HCT116 (cell line): ENCODE measurements around the gene EPHB4. TPM values are rescaled to one million over a fixed set of nuclear protein-coding genes. Genes with fewer than 3 reads are reported as not detected.

ENCODE experiments used
- ATAC-seq: fragments of 200-7000 bp; cut with Tn5 transposase; 2 replicates; pipeline ENCODE4 v1.9.1; 2020; ENCODE audit warnings: mild to moderate bottlenecking, moderate library complexity
- BruUV-seq: library from RNA; stranded (reverse); fragments of 400-500 nt; replicated peaks from 2 replicates; lab custom pipeline; 2021; lab: Mats Ljungman, UMichigan
- CTCF ChIA-PET: fragments of 300-600 bp; sonication (Branson Sonifier 250); formaldehyde crosslinking; loops from one replicate; lab custom pipeline; 2021; ENCODE audit warnings: antibody characterized with exemption; lab: Charles Lee
- POLR2A ChIA-PET: fragments of 300-600, 350-600 bp; sonication (Branson Sonifier 250); formaldehyde crosslinking; loops from one replicate; lab custom pipeline; 2021; ENCODE audit warnings: antibody characterized with exemption; lab: Charles Lee
- RAD21 ChIA-PET, 2 experiments: fragments of 300-600 bp; sonication (Branson Sonifier 250); formaldehyde crosslinking; loops; one replicate each; lab custom pipeline; 2023; ENCODE audit warnings: low total read pairs in 2 of 2; ENCODE audit not compliant: uncharacterized antibody in 2 of 2, unreplicated experiment in 2 of 2, low non-redundant PET in 1 of 2; lab: Charles Lee
- DNase-seq: peaks from one replicate; pipeline ENCODE4 v3.0.0-alpha.2; 2010; ENCODE audit warnings: low read depth, low spot score
- H2AFZ ChIP-seq: fragments of 200-600 bp; shearing (Covaris generic), sonication (generic); 2 replicates; pipeline ENCODE4 v1.6.1; 2017; ENCODE audit warnings: low read depth, mixed run types, mixed read lengths, antibody characterized with exemption, low read length; ENCODE audit not compliant: poor library complexity, severe bottlenecking
- H3K27ac ChIP-seq: 2 replicates; pipeline ENCODE4 v1.5.1; 2012; ENCODE audit warnings: low read depth, low read length
- H3K27me3 ChIP-seq: fragments of 200-600 bp; sonication (generic); 2 replicates; pipeline ENCODE4 v1.6.1; 2016; ENCODE audit warnings: mixed run types, low read length, mixed read lengths; ENCODE audit not compliant: insufficient read depth
- H3K36me3 ChIP-seq, 2 experiments: fragments of 200-500 bp in 1 of 2; fragments of 200-600 bp in 1 of 2; sonication (Bioruptor generic) in 1 of 2; sonication (generic) in 1 of 2; 2 replicates each; pipeline versions ENCODE4 v1.5.1 to v1.6.1; 2014 to 2016; ENCODE audit warnings: low read length in 2 of 2, inconsistent platforms in 1 of 2, mixed read lengths in 1 of 2, mixed run types in 1 of 2; ENCODE audit not compliant: insufficient read depth in 2 of 2, control insufficient read depth in 1 of 2
- H3K4me1 ChIP-seq, 2 experiments: fragments of 200-600 bp in 1 of 2; sonication (generic) in 1 of 2; 2 replicates each; pipeline versions ENCODE4 v1.5.1 to v1.6.1; 2012 to 2017; ENCODE audit warnings: low read length in 2 of 2, inconsistent platforms in 1 of 2, mild to moderate bottlenecking in 1 of 2, mixed read lengths in 1 of 2, mixed run types in 1 of 2, moderate library complexity in 1 of 2; ENCODE audit not compliant: insufficient read depth in 2 of 2, control insufficient read depth in 1 of 2
- H3K4me2 ChIP-seq: fragments of 200-600 bp; sonication (generic); 2 replicates; pipeline ENCODE4 v1.6.1; 2017; ENCODE audit warnings: mixed run types, low read length, mixed read lengths
- H3K4me3 ChIP-seq, 2 experiments: fragments of 200-600 bp in 1 of 2; sonication (generic) in 1 of 2; replicated peaks in 1 of 2; 2 replicates each; pipeline ENCODE4 v1.5.1; 2011 to 2016; ENCODE audit warnings: low read length in 2 of 2, control low read depth in 1 of 2, low read depth in 1 of 2, mild to moderate bottlenecking in 1 of 2, mixed read lengths in 1 of 2, mixed run types in 1 of 2
- H3K79me2 ChIP-seq: fragments of 200-600 bp; sonication (generic); 2 replicates; pipeline ENCODE4 v1.6.1; 2017; ENCODE audit warnings: mild to moderate bottlenecking, mixed run types, low read length, moderate library complexity, mixed read lengths; ENCODE audit not compliant: insufficient read depth
- H3K9ac ChIP-seq: fragments of 200-600 bp; sonication (generic); 2 replicates; pipeline ENCODE4 v1.6.1; 2016; ENCODE audit warnings: low read length, mixed read lengths
- H3K9me2 ChIP-seq: fragments of 200-600 bp; sonication (generic), shearing (Covaris generic); 2 replicates; pipeline ENCODE4 v1.6.1; 2017; ENCODE audit warnings: mixed run types, mild to moderate bottlenecking, moderate library complexity; ENCODE audit not compliant: insufficient read depth
- H3K9me3 ChIP-seq, 2 experiments: fragments of 200-500 bp in 1 of 2; fragments of 200-600 bp in 1 of 2; sonication (Bioruptor generic) in 1 of 2; sonication (generic) in 1 of 2; 2 replicates each; pipeline ENCODE4 v1.6.1; 2014 to 2017; ENCODE audit warnings: low read length in 2 of 2, mixed read lengths in 2 of 2, inconsistent platforms in 1 of 2, low read depth in 1 of 2, mild to moderate bottlenecking in 1 of 2, mixed run types in 1 of 2, moderate library complexity in 1 of 2; ENCODE audit not compliant: control insufficient read depth in 1 of 2, insufficient read depth in 1 of 2
- H4K20me1 ChIP-seq: fragments of 200-600 bp; sonication (generic), shearing (Covaris generic); 2 replicates; pipeline ENCODE4 v1.6.1; 2017; ENCODE audit warnings: mixed run types, mild to moderate bottlenecking, moderate library complexity; ENCODE audit not compliant: insufficient read depth
- EGR1 ChIP-seq: IDR thresholded peaks from 2 replicates; pipeline ENCODE4 v1.6.1; 2012; ENCODE audit warnings: low read depth
- ELF1 ChIP-seq: IDR thresholded peaks from 2 replicates; pipeline ENCODE4 v1.6.1; 2012; ENCODE audit warnings: low read depth, borderline replicate concordance
- EZH2 ChIP-seq: fragments of 200-600 bp; sonication (generic); IDR thresholded peaks from 2 replicates; pipeline ENCODE4 v1.6.1; 2017; ENCODE audit warnings: antibody characterized with exemption, mixed run types
- JUND ChIP-seq: IDR thresholded peaks from 2 replicates; pipeline ENCODE4 v1.6.1; 2012
- POLR2AphosphoS5 ChIP-seq: IDR thresholded peaks from 2 replicates; pipeline ENCODE4 v1.6.1; 2011; ENCODE audit warnings: mild to moderate bottlenecking, low read depth, low read length, moderate library complexity
- RAD21 ChIP-seq: IDR thresholded peaks from 2 replicates; pipeline ENCODE4 v1.6.1; 2012; ENCODE audit warnings: low read depth, mild to moderate bottlenecking
- SIN3A ChIP-seq: IDR thresholded peaks from 2 replicates; pipeline ENCODE4 v1.6.1; 2012; ENCODE audit warnings: low read depth
- SP1 ChIP-seq: IDR thresholded peaks from 2 replicates; pipeline ENCODE4 v1.6.1; 2012; ENCODE audit warnings: low read depth
- SRF ChIP-seq: IDR thresholded peaks from 2 replicates; pipeline ENCODE4 v1.6.1; 2012; ENCODE audit warnings: low read depth
- TCF7L2 ChIP-seq: IDR thresholded peaks from 2 replicates; pipeline ENCODE4 v1.7.0; 2011; ENCODE audit warnings: borderline replicate concordance, inconsistent platforms; ENCODE audit not compliant: insufficient read depth, insufficient read length; ENCODE audit errors: extremely low read depth
- YY1 ChIP-seq: IDR thresholded peaks from 2 replicates; pipeline ENCODE4 v1.6.1; 2011; ENCODE audit warnings: low read length, low read depth, moderate library complexity, mild to moderate bottlenecking; ENCODE audit not compliant: insufficient replicate concordance; ENCODE audit errors: extremely low read depth
- ZBTB33 ChIP-seq: IDR thresholded peaks from 2 replicates; pipeline ENCODE4 v1.6.1; 2011; ENCODE audit warnings: mild to moderate bottlenecking, low read length, moderate library complexity; ENCODE audit not compliant: insufficient replicate concordance; ENCODE audit errors: extremely low read depth
- ZFX ChIP-seq: fragments of 450-650 bp; IDR thresholded peaks from 2 replicates; pipeline ENCODE4 v1.6.1; 2017
- intact Hi-C: fragments of 100-400 bp; cut with micrococcal nuclease; formaldehyde crosslinking; loops from 2 replicates; pipeline ENCODE4 v1.10.0; 2022
- total RNA-seq: library from RNA; stranded (reverse); gene quantifications from one replicate; pipeline ENCODE4 v1.2.1, GENCODE V29; 2021; ENCODE audit not compliant: unreplicated experiment
- TF ChIP-seq, protein P1 (sequence below): IDR thresholded peaks from 2 replicates; pipeline ENCODE4 v1.6.1; 2012
- TF ChIP-seq, protein P2 (sequence below): IDR thresholded peaks from 2 replicates; pipeline ENCODE4 v1.6.1; 2012; ENCODE audit warnings: low read depth
- TF ChIP-seq, protein P3 (sequence below): IDR thresholded peaks from 2 replicates; pipeline ENCODE4 v1.6.1; 2012
- TF ChIP-seq, protein P4 (sequence below), 3 experiments: fragments of 200-600 bp in 1 of 3; sonication (generic) in 1 of 3; IDR thresholded peaks in 2 of 3; conservative IDR thresholded peaks in 1 of 3; 2 replicates each; pipeline ENCODE4 v1.5.1; 2012 to 2017; ENCODE audit warnings: low read depth in 2 of 3, low read length in 2 of 3, antibody characterized with exemption in 1 of 3, borderline replicate concordance in 1 of 3, control low read depth in 1 of 3, mild to moderate bottlenecking in 1 of 3, mixed read lengths in 1 of 3, mixed run types in 1 of 3, moderate library complexity in 1 of 3; ENCODE audit not compliant: insufficient read depth in 1 of 3

Gene EPHB4
- total RNA-seq, 1 experiment from 2014 or later: 61.1 TPM

DNA sequence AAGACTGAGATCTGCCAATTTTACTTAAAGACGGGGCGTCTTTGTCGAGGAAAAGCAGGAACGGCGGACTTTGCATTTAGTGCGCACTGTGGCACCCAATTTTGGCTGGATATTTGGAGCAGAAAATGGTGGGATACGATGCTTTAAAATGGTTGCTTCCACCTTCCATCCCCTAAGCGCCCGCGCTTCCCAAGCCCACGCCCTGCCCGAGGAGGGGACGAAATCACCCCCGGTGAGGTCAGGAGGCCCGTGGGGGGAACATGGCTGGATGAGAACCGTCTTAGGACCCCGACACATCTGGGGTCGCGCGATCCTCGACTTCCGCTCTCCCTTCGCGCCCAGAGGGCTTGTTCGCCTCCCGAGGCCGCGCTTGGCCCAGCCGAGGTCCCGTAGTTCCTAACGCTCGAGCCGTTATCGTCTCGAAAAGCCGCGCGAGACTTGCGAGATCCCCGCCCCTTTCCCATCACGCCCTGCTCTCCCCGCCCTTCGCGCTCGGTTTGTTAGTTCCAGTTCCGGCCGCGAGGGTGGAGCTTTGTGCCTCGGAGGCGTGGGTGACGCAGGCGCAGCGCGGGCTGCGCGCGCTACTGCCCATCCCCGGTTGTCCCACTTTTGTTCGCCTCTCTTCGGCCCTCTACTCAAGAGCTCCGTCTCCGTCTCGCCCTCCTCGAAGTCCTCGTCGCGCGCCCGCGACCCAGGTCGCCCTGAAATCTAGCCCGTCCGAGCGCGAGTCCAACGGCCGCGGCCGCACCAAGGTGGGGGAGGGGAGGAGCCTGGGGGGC lies 47.4 kb upstream of the EPHB4 start, which contains the start of gene SRRT:
TSS of gene SRRT (plus strand) at position 527 of the 779 bp plus-strand sequence. CDS start 488 bp downstream, outside the sequence.
- no peaks in the 10 kb centered on the region for H3K27me3 ChIP-seq
- DNase-seq (peak; percentile 96), ATAC-seq (peak; percentile 92)
- H4K20me1 ChIP-seq: peaks cover 15% of the 10 kb centered on the region; the same call in 1 of the 2 replicates
- H2AFZ ChIP-seq: no peak within 1 kb of the TSS
- H3K4me2 ChIP-seq: peak within 1 kb of the TSS; percentile 92
- ChIA-PET RAD21 (interaction anchor here (0.8 to 1.1 kb wide), 2 partner anchors 15 to 47 kb away, joined by 3 to 4 read pairs; partner anchors contain the start of genes EPHB4 (in 1 of the 2) and UFSP1 (in 1 of the 2)), CTCF (interaction anchor here (0.7 to 1.1 kb wide), 7 partner anchors 15 to 269 kb away, joined by 3 to 6 read pairs (median 4); partner anchors contain the start of genes POP7, SLC12A9 and UFSP1), POLR2A (interaction anchor here (0.6 to 2.4 kb wide), 15 partner anchors 8 to 446 kb away, joined by 3 to 31 read pairs (median 3); partner anchors contain the start of genes EPHB4, POP7, SERPINE1 and TRIP6)
- peak within 1 kb of the TSS; percentile 84 for H3K27ac ChIP-seq
- intact Hi-C loops: no loop called here
- H3K9me3 ChIP-seq: no peaks in the 10 kb centered on the region
- H3K79me2 ChIP-seq: peaks cover 72% of the 10 kb centered on the region
- H3K4me3 ChIP-seq: peak within 1 kb of the TSS; percentile 97 to 98
- H3K9me2 ChIP-seq: no peaks in the 10 kb centered on the region
- BruUV-seq: TSS peak; percentile 97
- H3K36me3 ChIP-seq: peaks cover 25 to 56% of the 10 kb centered on the region in 2 experiments
- H3K9ac ChIP-seq: peak within 1 kb of the TSS; percentile 97
- peaks cover 12 to 24% of the 10 kb centered on the region in 2 experiments for H3K4me1 ChIP-seq
- TF ChIP-seq ZBTB33: peak; percentile 99
- no peak for TF ChIP-seq SP1
- TF ChIP-seq POLR2AphosphoS5: peak; percentile 98
- TF ChIP-seq YY1: peak; percentile 82
- TF ChIP-seq, protein P1, sequence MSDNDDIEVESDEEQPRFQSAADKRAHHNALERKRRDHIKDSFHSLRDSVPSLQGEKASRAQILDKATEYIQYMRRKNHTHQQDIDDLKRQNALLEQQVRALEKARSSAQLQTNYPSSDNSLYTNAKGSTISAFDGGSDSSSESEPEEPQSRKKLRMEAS: no peak
- TF ChIP-seq EZH2: no peak
- TF ChIP-seq TCF7L2: peak; percentile 25
- TF ChIP-seq, protein P2, sequence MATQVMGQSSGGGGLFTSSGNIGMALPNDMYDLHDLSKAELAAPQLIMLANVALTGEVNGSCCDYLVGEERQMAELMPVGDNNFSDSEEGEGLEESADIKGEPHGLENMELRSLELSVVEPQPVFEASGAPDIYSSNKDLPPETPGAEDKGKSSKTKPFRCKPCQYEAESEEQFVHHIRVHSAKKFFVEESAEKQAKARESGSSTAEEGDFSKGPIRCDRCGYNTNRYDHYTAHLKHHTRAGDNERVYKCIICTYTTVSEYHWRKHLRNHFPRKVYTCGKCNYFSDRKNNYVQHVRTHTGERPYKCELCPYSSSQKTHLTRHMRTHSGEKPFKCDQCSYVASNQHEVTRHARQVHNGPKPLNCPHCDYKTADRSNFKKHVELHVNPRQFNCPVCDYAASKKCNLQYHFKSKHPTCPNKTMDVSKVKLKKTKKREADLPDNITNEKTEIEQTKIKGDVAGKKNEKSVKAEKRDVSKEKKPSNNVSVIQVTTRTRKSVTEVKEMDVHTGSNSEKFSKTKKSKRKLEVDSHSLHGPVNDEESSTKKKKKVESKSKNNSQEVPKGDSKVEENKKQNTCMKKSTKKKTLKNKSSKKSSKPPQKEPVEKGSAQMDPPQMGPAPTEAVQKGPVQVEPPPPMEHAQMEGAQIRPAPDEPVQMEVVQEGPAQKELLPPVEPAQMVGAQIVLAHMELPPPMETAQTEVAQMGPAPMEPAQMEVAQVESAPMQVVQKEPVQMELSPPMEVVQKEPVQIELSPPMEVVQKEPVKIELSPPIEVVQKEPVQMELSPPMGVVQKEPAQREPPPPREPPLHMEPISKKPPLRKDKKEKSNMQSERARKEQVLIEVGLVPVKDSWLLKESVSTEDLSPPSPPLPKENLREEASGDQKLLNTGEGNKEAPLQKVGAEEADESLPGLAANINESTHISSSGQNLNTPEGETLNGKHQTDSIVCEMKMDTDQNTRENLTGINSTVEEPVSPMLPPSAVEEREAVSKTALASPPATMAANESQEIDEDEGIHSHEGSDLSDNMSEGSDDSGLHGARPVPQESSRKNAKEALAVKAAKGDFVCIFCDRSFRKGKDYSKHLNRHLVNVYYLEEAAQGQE: no peak
- TF ChIP-seq, protein P3, sequence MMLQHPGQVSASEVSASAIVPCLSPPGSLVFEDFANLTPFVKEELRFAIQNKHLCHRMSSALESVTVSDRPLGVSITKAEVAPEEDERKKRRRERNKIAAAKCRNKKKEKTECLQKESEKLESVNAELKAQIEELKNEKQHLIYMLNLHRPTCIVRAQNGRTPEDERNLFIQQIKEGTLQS: no peak
- TF ChIP-seq ELF1: no peak
- peak; percentile 78; the same call in 1 of the 2 replicates for TF ChIP-seq ZFX
- TF ChIP-seq RAD21: no peak
- TF ChIP-seq, protein P4, sequence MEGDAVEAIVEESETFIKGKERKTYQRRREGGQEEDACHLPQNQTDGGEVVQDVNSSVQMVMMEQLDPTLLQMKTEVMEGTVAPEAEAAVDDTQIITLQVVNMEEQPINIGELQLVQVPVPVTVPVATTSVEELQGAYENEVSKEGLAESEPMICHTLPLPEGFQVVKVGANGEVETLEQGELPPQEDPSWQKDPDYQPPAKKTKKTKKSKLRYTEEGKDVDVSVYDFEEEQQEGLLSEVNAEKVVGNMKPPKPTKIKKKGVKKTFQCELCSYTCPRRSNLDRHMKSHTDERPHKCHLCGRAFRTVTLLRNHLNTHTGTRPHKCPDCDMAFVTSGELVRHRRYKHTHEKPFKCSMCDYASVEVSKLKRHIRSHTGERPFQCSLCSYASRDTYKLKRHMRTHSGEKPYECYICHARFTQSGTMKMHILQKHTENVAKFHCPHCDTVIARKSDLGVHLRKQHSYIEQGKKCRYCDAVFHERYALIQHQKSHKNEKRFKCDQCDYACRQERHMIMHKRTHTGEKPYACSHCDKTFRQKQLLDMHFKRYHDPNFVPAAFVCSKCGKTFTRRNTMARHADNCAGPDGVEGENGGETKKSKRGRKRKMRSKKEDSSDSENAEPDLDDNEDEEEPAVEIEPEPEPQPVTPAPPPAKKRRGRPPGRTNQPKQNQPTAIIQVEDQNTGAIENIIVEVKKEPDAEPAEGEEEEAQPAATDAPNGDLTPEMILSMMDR (IDR thresholded peaks at IDR 0.05 in 2 of 3, conservative IDR thresholded peaks at IDR 0.05 in 1 of 3; ENCODE audit: borderline replicate concordance in 1 of 3, insufficient read depth in 1 of 3, low read depth in 2 of 3, low read length in 2 of 3): peak in 1 of 3 experiments; percentile 15; a peak in 1 of 6 replicates
- no peak for TF ChIP-seq EGR1
- TF ChIP-seq SIN3A: no peak
- no peak for TF ChIP-seq JUND
- no peak for TF ChIP-seq SRF
